HCT116 (cell line): ENCODE data around the gene RAD9A. TPM values are rescaled to one million over a fixed set of nuclear protein-coding genes. Genes with fewer than 3 reads are reported as not detected.

ENCODE experiments used
- ATAC-seq: fragments of 200-7000 bp; cut with Tn5 transposase; 2 replicates; pipeline ENCODE4 v1.9.1; 2020; ENCODE audit warnings: mild to moderate bottlenecking, moderate library complexity
- BruUV-seq: library from RNA; stranded (reverse); fragments of 400-500 nt; replicated peaks from 2 replicates; lab custom pipeline; 2021; lab: Mats Ljungman, UMichigan
- CTCF ChIA-PET: fragments of 300-600 bp; sonication (Branson Sonifier 250); formaldehyde crosslinking; loops from one replicate; lab custom pipeline; 2021; ENCODE audit warnings: antibody characterized with exemption; lab: Charles Lee
- POLR2A ChIA-PET: fragments of 300-600, 350-600 bp; sonication (Branson Sonifier 250); formaldehyde crosslinking; loops from one replicate; lab custom pipeline; 2021; ENCODE audit warnings: antibody characterized with exemption; lab: Charles Lee
- RAD21 ChIA-PET, 2 experiments: fragments of 300-600 bp; sonication (Branson Sonifier 250); formaldehyde crosslinking; loops; one replicate each; lab custom pipeline; 2023; ENCODE audit warnings: low total read pairs in 2 of 2; ENCODE audit not compliant: uncharacterized antibody in 2 of 2, unreplicated experiment in 2 of 2, low non-redundant PET in 1 of 2; lab: Charles Lee
- DNase-seq: peaks from one replicate; pipeline ENCODE4 v3.0.0-alpha.2; 2010; ENCODE audit warnings: low read depth, low spot score
- H2AFZ ChIP-seq: fragments of 200-600 bp; shearing (Covaris generic), sonication (generic); 2 replicates; pipeline ENCODE4 v1.6.1; 2017; ENCODE audit warnings: low read depth, mixed run types, mixed read lengths, antibody characterized with exemption, low read length; ENCODE audit not compliant: poor library complexity, severe bottlenecking
- H3K27ac ChIP-seq: 2 replicates; pipeline ENCODE4 v1.5.1; 2012; ENCODE audit warnings: low read depth, low read length
- H3K27me3 ChIP-seq: fragments of 200-600 bp; sonication (generic); 2 replicates; pipeline ENCODE4 v1.6.1; 2016; ENCODE audit warnings: mixed run types, low read length, mixed read lengths; ENCODE audit not compliant: insufficient read depth
- H3K36me3 ChIP-seq, 2 experiments: fragments of 200-500 bp in 1 of 2; fragments of 200-600 bp in 1 of 2; sonication (Bioruptor generic) in 1 of 2; sonication (generic) in 1 of 2; 2 replicates each; pipeline versions ENCODE4 v1.5.1 to v1.6.1; 2014 to 2016; ENCODE audit warnings: low read length in 2 of 2, inconsistent platforms in 1 of 2, mixed read lengths in 1 of 2, mixed run types in 1 of 2; ENCODE audit not compliant: insufficient read depth in 2 of 2, control insufficient read depth in 1 of 2
- H3K4me1 ChIP-seq, 2 experiments: fragments of 200-600 bp in 1 of 2; sonication (generic) in 1 of 2; 2 replicates each; pipeline versions ENCODE4 v1.5.1 to v1.6.1; 2012 to 2017; ENCODE audit warnings: low read length in 2 of 2, inconsistent platforms in 1 of 2, mild to moderate bottlenecking in 1 of 2, mixed read lengths in 1 of 2, mixed run types in 1 of 2, moderate library complexity in 1 of 2; ENCODE audit not compliant: insufficient read depth in 2 of 2, control insufficient read depth in 1 of 2
- H3K4me2 ChIP-seq: fragments of 200-600 bp; sonication (generic); 2 replicates; pipeline ENCODE4 v1.6.1; 2017; ENCODE audit warnings: mixed run types, low read length, mixed read lengths
- H3K4me3 ChIP-seq, 2 experiments: fragments of 200-600 bp in 1 of 2; sonication (generic) in 1 of 2; replicated peaks in 1 of 2; 2 replicates each; pipeline ENCODE4 v1.5.1; 2011 to 2016; ENCODE audit warnings: low read length in 2 of 2, control low read depth in 1 of 2, low read depth in 1 of 2, mild to moderate bottlenecking in 1 of 2, mixed read lengths in 1 of 2, mixed run types in 1 of 2
- H3K79me2 ChIP-seq: fragments of 200-600 bp; sonication (generic); 2 replicates; pipeline ENCODE4 v1.6.1; 2017; ENCODE audit warnings: mild to moderate bottlenecking, mixed run types, low read length, moderate library complexity, mixed read lengths; ENCODE audit not compliant: insufficient read depth
- H3K9ac ChIP-seq: fragments of 200-600 bp; sonication (generic); 2 replicates; pipeline ENCODE4 v1.6.1; 2016; ENCODE audit warnings: low read length, mixed read lengths
- H3K9me2 ChIP-seq: fragments of 200-600 bp; sonication (generic), shearing (Covaris generic); 2 replicates; pipeline ENCODE4 v1.6.1; 2017; ENCODE audit warnings: mixed run types, mild to moderate bottlenecking, moderate library complexity; ENCODE audit not compliant: insufficient read depth
- H3K9me3 ChIP-seq, 2 experiments: fragments of 200-500 bp in 1 of 2; fragments of 200-600 bp in 1 of 2; sonication (Bioruptor generic) in 1 of 2; sonication (generic) in 1 of 2; 2 replicates each; pipeline ENCODE4 v1.6.1; 2014 to 2017; ENCODE audit warnings: low read length in 2 of 2, mixed read lengths in 2 of 2, inconsistent platforms in 1 of 2, low read depth in 1 of 2, mild to moderate bottlenecking in 1 of 2, mixed run types in 1 of 2, moderate library complexity in 1 of 2; ENCODE audit not compliant: control insufficient read depth in 1 of 2, insufficient read depth in 1 of 2
- H4K20me1 ChIP-seq: fragments of 200-600 bp; sonication (generic), shearing (Covaris generic); 2 replicates; pipeline ENCODE4 v1.6.1; 2017; ENCODE audit warnings: mixed run types, mild to moderate bottlenecking, moderate library complexity; ENCODE audit not compliant: insufficient read depth
- CBX3 ChIP-seq: IDR thresholded peaks from 2 replicates; pipeline ENCODE4 v1.6.1; 2012; ENCODE audit warnings: low read depth
- CEBPB ChIP-seq: IDR thresholded peaks from 2 replicates; pipeline ENCODE4 v1.6.1; 2012; ENCODE audit warnings: low read depth
- EGR1 ChIP-seq: IDR thresholded peaks from 2 replicates; pipeline ENCODE4 v1.6.1; 2012; ENCODE audit warnings: low read depth
- ELF1 ChIP-seq: IDR thresholded peaks from 2 replicates; pipeline ENCODE4 v1.6.1; 2012; ENCODE audit warnings: low read depth, borderline replicate concordance
- EZH2phosphoT487 ChIP-seq: fragments of 200-600 bp; IDR thresholded peaks from 2 replicates; pipeline ENCODE4 v1.6.1; 2018; ENCODE audit warnings: antibody characterized with exemption, borderline replicate concordance
- FOSL1 ChIP-seq: IDR thresholded peaks from 2 replicates; pipeline ENCODE4 v1.6.1; 2012; ENCODE audit warnings: low read depth
- JUND ChIP-seq: IDR thresholded peaks from 2 replicates; pipeline ENCODE4 v1.6.1; 2012
- POLR2A ChIP-seq: IDR thresholded peaks from 2 replicates; pipeline ENCODE4 v1.7.0; 2011; ENCODE audit warnings: borderline replicate concordance; ENCODE audit not compliant: insufficient read depth, insufficient read length; ENCODE audit errors: extremely low read depth
- POLR2AphosphoS5 ChIP-seq: IDR thresholded peaks from 2 replicates; pipeline ENCODE4 v1.6.1; 2011; ENCODE audit warnings: mild to moderate bottlenecking, low read depth, low read length, moderate library complexity
- SIN3A ChIP-seq: IDR thresholded peaks from 2 replicates; pipeline ENCODE4 v1.6.1; 2012; ENCODE audit warnings: low read depth
- TCF7L2 ChIP-seq: IDR thresholded peaks from 2 replicates; pipeline ENCODE4 v1.7.0; 2011; ENCODE audit warnings: borderline replicate concordance, inconsistent platforms; ENCODE audit not compliant: insufficient read depth, insufficient read length; ENCODE audit errors: extremely low read depth
- YY1 ChIP-seq: IDR thresholded peaks from 2 replicates; pipeline ENCODE4 v1.6.1; 2011; ENCODE audit warnings: low read length, low read depth, moderate library complexity, mild to moderate bottlenecking; ENCODE audit not compliant: insufficient replicate concordance; ENCODE audit errors: extremely low read depth
- ZFX ChIP-seq: fragments of 450-650 bp; IDR thresholded peaks from 2 replicates; pipeline ENCODE4 v1.6.1; 2017
- ZNF274 ChIP-seq: fragments of 200-500 bp; sonication (Bioruptor generic); IDR thresholded peaks from 2 replicates; pipeline ENCODE4 v1.6.1; 2014; ENCODE audit warnings: mild to moderate bottlenecking, low read depth, low read length, inconsistent platforms
- intact Hi-C: fragments of 100-400 bp; cut with micrococcal nuclease; formaldehyde crosslinking; loops from 2 replicates; pipeline ENCODE4 v1.10.0; 2022
- total RNA-seq: library from RNA; stranded (reverse); gene quantifications from one replicate; pipeline ENCODE4 v1.2.1, GENCODE V29; 2021; ENCODE audit not compliant: unreplicated experiment
- TF ChIP-seq, protein P1 (sequence below): IDR thresholded peaks from 2 replicates; pipeline ENCODE4 v1.6.1; 2011; ENCODE audit warnings: mild to moderate bottlenecking, low read length, moderate library complexity; ENCODE audit not compliant: insufficient replicate concordance; ENCODE audit errors: extremely low read depth
- TF ChIP-seq, protein P2 (sequence below): IDR thresholded peaks from 2 replicates; pipeline ENCODE4 v1.6.1; 2012
- TF ChIP-seq, protein P3 (sequence below): IDR thresholded peaks from 2 replicates; pipeline ENCODE4 v1.6.1; 2012
- TF ChIP-seq, protein P4 (sequence below), 3 experiments: fragments of 200-600 bp in 1 of 3; sonication (generic) in 1 of 3; IDR thresholded peaks in 2 of 3; conservative IDR thresholded peaks in 1 of 3; 2 replicates each; pipeline ENCODE4 v1.5.1; 2012 to 2017; ENCODE audit warnings: low read depth in 2 of 3, low read length in 2 of 3, antibody characterized with exemption in 1 of 3, borderline replicate concordance in 1 of 3, control low read depth in 1 of 3, mild to moderate bottlenecking in 1 of 3, mixed read lengths in 1 of 3, mixed run types in 1 of 3, moderate library complexity in 1 of 3; ENCODE audit not compliant: insufficient read depth in 1 of 3

Gene RAD9A
- total RNA-seq, 1 experiment from 2014 or later, result 49.8 TPM

DNA sequence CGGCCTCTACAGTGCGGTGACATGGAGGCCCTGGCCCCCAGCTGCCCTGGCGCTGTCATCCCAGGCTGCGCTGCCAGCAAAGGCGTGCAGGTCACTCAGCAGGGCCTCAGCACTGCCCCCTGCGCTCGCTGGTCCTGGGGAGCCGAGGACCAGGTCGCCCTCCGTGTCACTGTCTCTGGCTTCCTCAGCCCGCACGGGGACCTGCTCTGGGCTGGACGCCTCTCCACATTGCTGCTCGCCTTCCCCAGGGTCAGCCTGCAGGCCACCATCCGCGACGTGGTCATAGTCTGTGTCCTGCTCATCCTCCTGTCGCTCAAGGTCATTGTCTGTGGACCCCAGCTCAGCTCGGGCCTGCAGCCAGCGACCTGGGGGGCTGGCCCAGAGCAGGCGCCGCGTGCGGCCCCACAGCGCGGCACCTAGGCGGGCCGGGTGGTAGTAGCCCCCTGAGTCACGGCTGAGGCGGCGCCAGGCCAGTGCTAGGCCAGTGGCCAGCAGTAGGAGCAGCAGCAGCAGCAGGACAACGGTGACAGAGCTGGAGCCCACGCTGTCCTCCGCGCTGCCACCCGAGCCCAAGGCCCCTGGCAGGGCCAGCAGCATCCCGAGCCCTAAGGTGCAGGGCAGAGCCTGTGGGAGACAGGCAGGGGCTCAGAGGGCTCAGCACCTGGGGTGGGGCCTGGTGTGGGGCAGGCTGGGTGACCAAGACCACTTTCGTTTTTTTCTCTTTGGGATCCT lies 44.1 kb downstream of the RAD9A start:
- intact Hi-C loops, result no loop called here
- H3K9me3 ChIP-seq, result no peaks in the 10 kb centered on the region
- ChIA-PET POLR2A (no interaction called here), RAD21 (no interaction called here), CTCF (no interaction called here)
- peaks cover 4% of the 10 kb centered on the region; the same call in 1 of the 2 replicates for H3K79me2 ChIP-seq
- peak overlapping the region; percentile 1; the same call in 1 of the 2 replicates for H3K27ac ChIP-seq
- H2AFZ ChIP-seq, result no peak overlapping the region
- no peak overlapping the region for H3K4me3 ChIP-seq
- ATAC-seq (no peak), DNase-seq (no peak)
- H3K27me3 ChIP-seq, result no peaks in the 10 kb centered on the region
- H3K4me1 ChIP-seq, result peaks cover 0 to 16% of the 10 kb centered on the region in 2 experiments; a peak in 3 of 4 replicates
- H3K36me3 ChIP-seq, result peaks cover 10 to 13% of the 10 kb centered on the region in 2 experiments; a peak in 3 of 4 replicates
- H3K4me2 ChIP-seq, result no peak overlapping the region
- no peak overlapping the region for H3K9ac ChIP-seq
- BruUV-seq, result no TSS peak
- no peaks in the 10 kb centered on the region for H4K20me1 ChIP-seq
- no peaks in the 10 kb centered on the region for H3K9me2 ChIP-seq
- no peak for TF ChIP-seq CEBPB
- TF ChIP-seq POLR2A, result no peak
- TF ChIP-seq POLR2AphosphoS5, result no peak
- no peak for TF ChIP-seq CBX3
- no peak for TF ChIP-seq ELF1
- TF ChIP-seq, protein P1, sequence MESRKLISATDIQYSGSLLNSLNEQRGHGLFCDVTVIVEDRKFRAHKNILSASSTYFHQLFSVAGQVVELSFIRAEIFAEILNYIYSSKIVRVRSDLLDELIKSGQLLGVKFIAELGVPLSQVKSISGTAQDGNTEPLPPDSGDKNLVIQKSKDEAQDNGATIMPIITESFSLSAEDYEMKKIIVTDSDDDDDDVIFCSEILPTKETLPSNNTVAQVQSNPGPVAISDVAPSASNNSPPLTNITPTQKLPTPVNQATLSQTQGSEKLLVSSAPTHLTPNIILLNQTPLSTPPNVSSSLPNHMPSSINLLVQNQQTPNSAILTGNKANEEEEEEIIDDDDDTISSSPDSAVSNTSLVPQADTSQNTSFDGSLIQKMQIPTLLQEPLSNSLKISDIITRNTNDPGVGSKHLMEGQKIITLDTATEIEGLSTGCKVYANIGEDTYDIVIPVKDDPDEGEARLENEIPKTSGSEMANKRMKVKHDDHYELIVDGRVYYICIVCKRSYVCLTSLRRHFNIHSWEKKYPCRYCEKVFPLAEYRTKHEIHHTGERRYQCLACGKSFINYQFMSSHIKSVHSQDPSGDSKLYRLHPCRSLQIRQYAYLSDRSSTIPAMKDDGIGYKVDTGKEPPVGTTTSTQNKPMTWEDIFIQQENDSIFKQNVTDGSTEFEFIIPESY, result no peak
- no peak for TF ChIP-seq TCF7L2
- TF ChIP-seq EGR1, result no peak
- TF ChIP-seq, protein P2, sequence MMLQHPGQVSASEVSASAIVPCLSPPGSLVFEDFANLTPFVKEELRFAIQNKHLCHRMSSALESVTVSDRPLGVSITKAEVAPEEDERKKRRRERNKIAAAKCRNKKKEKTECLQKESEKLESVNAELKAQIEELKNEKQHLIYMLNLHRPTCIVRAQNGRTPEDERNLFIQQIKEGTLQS, result no peak
- TF ChIP-seq, protein P3, sequence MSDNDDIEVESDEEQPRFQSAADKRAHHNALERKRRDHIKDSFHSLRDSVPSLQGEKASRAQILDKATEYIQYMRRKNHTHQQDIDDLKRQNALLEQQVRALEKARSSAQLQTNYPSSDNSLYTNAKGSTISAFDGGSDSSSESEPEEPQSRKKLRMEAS, result no peak
- TF ChIP-seq, protein P4, sequence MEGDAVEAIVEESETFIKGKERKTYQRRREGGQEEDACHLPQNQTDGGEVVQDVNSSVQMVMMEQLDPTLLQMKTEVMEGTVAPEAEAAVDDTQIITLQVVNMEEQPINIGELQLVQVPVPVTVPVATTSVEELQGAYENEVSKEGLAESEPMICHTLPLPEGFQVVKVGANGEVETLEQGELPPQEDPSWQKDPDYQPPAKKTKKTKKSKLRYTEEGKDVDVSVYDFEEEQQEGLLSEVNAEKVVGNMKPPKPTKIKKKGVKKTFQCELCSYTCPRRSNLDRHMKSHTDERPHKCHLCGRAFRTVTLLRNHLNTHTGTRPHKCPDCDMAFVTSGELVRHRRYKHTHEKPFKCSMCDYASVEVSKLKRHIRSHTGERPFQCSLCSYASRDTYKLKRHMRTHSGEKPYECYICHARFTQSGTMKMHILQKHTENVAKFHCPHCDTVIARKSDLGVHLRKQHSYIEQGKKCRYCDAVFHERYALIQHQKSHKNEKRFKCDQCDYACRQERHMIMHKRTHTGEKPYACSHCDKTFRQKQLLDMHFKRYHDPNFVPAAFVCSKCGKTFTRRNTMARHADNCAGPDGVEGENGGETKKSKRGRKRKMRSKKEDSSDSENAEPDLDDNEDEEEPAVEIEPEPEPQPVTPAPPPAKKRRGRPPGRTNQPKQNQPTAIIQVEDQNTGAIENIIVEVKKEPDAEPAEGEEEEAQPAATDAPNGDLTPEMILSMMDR (IDR thresholded peaks at IDR 0.05 in 2 of 3, conservative IDR thresholded peaks at IDR 0.05 in 1 of 3; ENCODE audit: borderline replicate concordance in 1 of 3, insufficient read depth in 1 of 3, low read depth in 2 of 3, low read length in 2 of 3), result no peak
- no peak for TF ChIP-seq JUND
- TF ChIP-seq EZH2phosphoT487, result no peak
- no peak for TF ChIP-seq YY1
- TF ChIP-seq SIN3A, result no peak
- TF ChIP-seq ZNF274, result no peak
- TF ChIP-seq ZFX, result no peak
- no peak for TF ChIP-seq FOSL1
